ACHN (cell line): ENCODE data around the gene FAM181B.

ENCODE experiments used
- DNase-seq: peaks from one replicate; pipeline ENCODE4 v3.0.0-alpha.2; 2015
- in situ Hi-C: cut with HindIII; loops from 2 replicates; pipeline ENCODE4 v1.10.0; 2017; ENCODE audit warnings: low sequenced_read_pairs, low pct_ligation_motif_present, low pct_unique_long_range_greater_than_20kb

The FAM181B gene

DNA sequence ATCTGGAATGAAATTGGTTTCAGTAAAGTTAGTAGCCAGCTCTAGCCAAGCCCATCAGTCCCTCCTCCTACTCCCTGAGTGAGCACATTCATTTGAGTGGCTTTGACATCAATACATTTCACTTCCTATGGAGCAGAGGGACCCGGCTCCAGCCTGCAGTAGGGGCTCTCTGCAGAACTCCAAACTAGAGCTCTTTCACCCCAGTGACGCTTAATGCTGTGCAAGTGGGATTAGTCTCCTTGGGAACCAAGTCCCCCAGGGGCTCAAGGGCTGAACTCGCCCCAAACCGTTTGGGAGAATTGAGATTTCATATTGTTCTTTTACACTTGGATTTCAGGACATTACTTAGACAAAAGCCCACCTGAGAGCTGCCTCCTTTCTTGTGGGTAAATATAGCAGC lies 4.4 kb upstream of the FAM181B start:
- DNase-seq = no peak
- in situ Hi-C loops = no loop called here

DNA sequence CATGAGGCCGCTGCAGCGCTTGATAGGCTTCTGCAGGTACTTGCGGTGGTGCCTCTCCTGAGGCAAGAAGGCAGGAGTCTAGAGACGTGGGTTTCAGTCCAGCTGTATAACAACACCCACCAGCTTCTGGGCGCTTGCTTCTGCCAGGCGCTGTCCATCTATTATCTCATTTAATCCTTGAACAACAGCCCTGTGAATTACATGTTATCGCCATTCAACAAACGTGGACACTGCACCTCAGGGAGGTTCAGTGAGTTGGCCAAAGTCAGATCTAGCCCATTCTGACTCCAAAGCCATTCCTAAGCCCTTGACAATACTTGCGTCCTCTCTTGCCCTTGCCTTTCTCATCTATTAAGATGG lies 436 bp upstream of the FAM181B start:
- no peak for DNase-seq
- in situ Hi-C loops = no loop called here

GRCh38 chr11:82732734-82733443 lies 775 bp downstream of the FAM181B start:
- in situ Hi-C loops = no loop called here
- peak; percentile 7 for DNase-seq

GRCh38 chr11:82732348-82732733 lies 1.3 kb downstream of the FAM181B start:
- in situ Hi-C loops = no loop called here
- DNase-seq = no peak

GRCh38 chr11:82731691-82732277 lies 1.9 kb downstream of the FAM181B start:
- DNase-seq = no peak
- in situ Hi-C loops = no loop called here

GRCh38 chr11:82730754-82731153 lies 2.9 kb downstream of the FAM181B start:
- in situ Hi-C loops = no loop called here
- no peak for DNase-seq

DNA sequence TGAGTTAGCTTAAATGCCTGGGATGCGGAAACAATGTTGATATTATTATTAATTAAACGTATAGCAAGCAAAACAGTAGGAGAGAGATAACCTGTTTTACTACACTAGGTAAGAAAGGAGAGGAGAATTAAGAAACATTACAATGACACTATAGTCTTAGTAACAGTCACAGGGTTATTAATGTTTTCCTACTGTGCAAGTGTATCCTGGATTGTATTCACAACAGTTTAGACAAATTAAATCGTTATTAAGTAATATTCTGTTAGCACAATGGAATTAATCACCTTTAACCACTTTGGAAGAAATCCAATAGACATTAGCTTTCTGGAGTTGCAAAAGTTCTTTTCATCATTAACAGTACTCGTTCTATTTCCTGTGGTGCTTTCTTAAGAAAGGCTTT lies 3.4 kb downstream of the FAM181B start:
- DNase-seq = no peak
- in situ Hi-C loops = no loop called here

GRCh38 chr11:82724026-82724425 lies 9.6 kb downstream of the FAM181B start:
- DNase-seq = no peak
- in situ Hi-C loops = no loop called here

- no peak for DNase-seq
- in situ Hi-C loops = no loop called here
These were observed 11.4 kb downstream of the FAM181B start for GRCh38 chr11:82722231-82722630.

DNA sequence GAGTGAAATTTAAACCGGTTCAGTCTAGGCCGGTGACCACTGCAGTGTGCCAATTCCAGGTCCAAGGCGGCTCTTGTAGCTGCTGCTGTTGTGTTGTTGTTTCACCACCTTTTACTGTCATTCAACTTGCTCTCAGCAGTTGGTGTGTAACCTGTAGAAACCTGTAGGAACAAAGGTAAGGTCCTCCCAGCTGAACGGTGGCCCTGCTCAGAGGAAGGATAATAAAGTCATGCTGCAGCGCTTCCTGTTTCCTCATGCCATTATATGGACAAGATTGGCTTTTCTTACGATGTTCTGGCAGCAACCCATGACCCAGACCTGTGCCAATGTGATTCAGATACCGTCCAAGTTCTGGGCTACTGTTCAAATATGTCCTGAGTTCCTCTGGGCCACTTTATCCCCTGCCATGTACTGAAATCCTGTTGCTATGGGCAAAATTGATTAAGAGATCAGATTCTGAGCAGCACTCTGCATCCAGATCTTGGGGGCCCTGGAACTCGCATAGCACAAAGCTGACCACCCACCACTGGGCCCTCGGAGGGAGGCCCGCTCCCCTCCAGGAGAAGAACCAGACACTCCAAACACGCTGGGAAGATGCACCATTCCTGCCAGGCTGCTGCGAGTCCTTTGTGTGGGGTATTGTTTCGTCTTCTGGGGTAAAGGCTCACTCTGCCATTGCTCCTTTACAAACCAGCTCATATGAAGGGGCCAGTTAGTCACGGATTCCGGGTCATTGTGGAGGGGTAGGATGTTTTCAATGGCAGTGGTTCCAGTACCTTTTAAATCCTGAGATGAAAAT lies 13.2 kb downstream of the FAM181B start:
- no peak for DNase-seq
- in situ Hi-C loops = no loop called here

- DNase-seq = no peak
- in situ Hi-C loops = no loop called here
These were observed 14.1 kb downstream of the FAM181B start for GRCh38 chr11:82719361-82720105.

DNA sequence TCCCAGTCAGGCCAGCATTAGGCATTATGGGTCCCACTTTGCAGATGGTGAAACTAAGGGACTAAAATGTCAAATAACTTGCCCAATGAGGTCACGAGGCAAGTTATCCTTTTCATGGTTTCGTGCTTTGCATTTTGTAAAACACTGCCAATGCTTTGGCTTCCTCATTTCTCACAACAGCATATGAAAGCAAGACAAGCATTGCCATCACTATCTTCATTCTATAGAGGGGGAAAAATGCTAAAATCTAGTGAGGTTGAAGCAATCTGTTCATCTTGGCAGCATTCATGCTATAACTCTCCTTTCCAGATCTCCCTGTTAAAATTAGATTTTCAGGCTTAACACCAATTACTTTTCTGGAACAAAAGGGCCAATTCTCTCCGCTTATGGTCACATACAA lies 14.8 kb downstream of the FAM181B start:
- no peak for DNase-seq
- in situ Hi-C loops = no loop called here

DNA sequence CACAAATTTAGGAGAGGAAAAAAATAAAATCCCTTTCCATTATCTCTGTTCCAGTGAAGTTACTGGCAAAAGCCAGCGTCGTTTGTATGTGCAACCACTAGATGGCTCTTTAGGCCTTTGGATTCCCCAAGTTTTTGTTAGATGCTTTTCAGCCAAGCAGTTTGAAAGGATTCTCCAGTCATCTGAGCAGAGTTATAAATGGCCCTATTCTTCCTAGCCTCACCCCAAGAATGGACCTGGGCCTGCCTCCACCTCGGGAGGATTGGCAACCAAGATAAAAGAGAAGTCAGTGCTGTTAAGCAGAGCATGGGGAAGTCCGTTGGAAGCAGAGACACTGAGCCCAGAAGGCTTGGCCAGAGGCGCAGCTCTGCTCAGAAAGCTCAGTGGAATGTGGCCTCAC lies 15.4 kb downstream of the FAM181B start:
- in situ Hi-C loops = no loop called here
- peak; percentile 41 for DNase-seq

- in situ Hi-C loops = no loop called here
- no peak for DNase-seq
These were observed 19.1 kb downstream of the FAM181B start for GRCh38 chr11:82714346-82715174.

DNA sequence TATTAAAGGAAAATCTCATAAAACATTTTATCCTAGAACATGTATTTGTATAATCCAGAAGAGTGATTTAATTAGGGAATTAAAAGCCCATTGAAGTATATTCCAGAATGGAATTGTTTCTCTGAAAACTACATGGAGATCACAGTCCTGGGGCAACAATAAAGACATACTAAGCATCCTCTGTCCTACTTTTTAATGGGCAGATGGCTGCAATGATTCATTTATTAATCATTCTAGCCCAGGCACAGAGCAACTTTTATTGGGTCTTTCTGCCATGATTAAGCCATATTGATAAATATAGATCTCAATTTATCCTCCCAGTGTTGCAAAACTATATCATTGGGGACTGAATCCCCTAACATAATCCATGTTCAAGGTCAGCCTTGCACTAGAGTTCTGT lies 22.0 kb downstream of the FAM181B start:
- in situ Hi-C loops = no loop called here
- no peak for DNase-seq

DNA sequence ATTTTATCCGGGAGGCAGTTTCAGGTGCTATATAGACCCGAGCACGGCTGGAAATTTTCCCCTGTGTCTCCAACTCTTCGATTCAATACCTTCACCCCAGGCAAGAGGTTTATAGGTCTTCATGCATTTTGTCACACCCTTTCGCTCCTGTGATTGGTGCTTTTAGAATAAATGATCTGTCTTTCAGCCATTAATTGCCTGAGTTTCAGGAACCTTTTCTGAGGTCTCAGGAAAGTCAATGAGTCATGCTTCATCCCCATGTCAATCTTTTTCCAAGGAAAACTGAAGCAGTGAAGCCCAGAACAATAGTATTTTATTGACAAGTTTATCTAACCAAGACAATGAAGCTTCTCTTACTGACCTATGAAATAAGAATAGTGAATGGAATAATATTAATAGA lies 29.9 kb downstream of the FAM181B start:
- in situ Hi-C loops = no loop called here
- no peak for DNase-seq

GRCh38 chr11:82703226-82703625 lies 30.4 kb downstream of the FAM181B start:
- no peak for DNase-seq
- in situ Hi-C loops = no loop called here

- in situ Hi-C loops = no loop called here
- peak; percentile 35 for DNase-seq
These were observed 31.7 kb downstream of the FAM181B start for GRCh38 chr11:82701847-82702520.
